GM19452 (cell line): ENCODE results near the gene SURF2.
A peak's percentile ranks its signal among the peaks of the same experiment; 100 is the strongest.

Experiments used
- ATAC-seq: cut with Tn5 transposase; IDR thresholded peaks from one replicate; pipeline ENCODE4 v1.9.1; 2021; ENCODE audit not compliant: unreplicated experiment

Gene SURF2

GRCh38 chr9:133335924-133336811, 20.2 kb upstream of the SURF2 start, which contains the start of gene SURF6:
SURF6 (minus strand) TSS chr9:133336188; CDS start chr9:133336132, 56 bp downstream.
- ATAC-seq = peak; percentile 74

- ATAC-seq = no peak
Measured at GRCh38 chr9:133339641-133340040, 16.7 kb upstream of the SURF2 start.

- no peak for ATAC-seq
Measured at GRCh38 chr9:133340256-133340655, 16.1 kb upstream of the SURF2 start.

GRCh38 chr9:133340916-133341315, 15.4 kb upstream of the SURF2 start:
- no peak for ATAC-seq

GRCh38 chr9:133341369-133342068, 14.8 kb upstream of the SURF2 start:
- no peak for ATAC-seq

GRCh38 chr9:133342069-133342406, 14.3 kb upstream of the SURF2 start:
- no peak for ATAC-seq

- ATAC-seq = no peak
Measured at GRCh38 chr9:133342570-133342969, 13.8 kb upstream of the SURF2 start.

- no peak for ATAC-seq
Measured at GRCh38 chr9:133344071-133344470, 12.3 kb upstream of the SURF2 start.

GRCh38 chr9:133344979-133345378, 11.4 kb upstream of the SURF2 start:
- no peak for ATAC-seq

GRCh38 chr9:133345596-133345995, 10.8 kb upstream of the SURF2 start:
- no peak for ATAC-seq

- no peak for ATAC-seq
Measured at GRCh38 chr9:133346021-133346785, 10.1 kb upstream of the SURF2 start.

- peak; percentile 31 for ATAC-seq
Measured at GRCh38 chr9:133347515-133347984, 8.8 kb upstream of the SURF2 start.

- peak; percentile 68 for ATAC-seq
Measured at GRCh38 chr9:133347985-133348717, 8.2 kb upstream of the SURF2 start, which contains the start of the genes MED22 and RPL7A. MED22 (minus strand) TSS chr9:133348131; CDS start chr9:133346662, 1,469 bp downstream. RPL7A (plus strand) TSS chr9:133348218; CDS start chr9:133348244, 26 bp downstream.

GRCh38 chr9:133348718-133349573, 7.4 kb upstream of the SURF2 start:
- no peak for ATAC-seq

- ATAC-seq = no peak
Measured at GRCh38 chr9:133349965-133350616, 6.3 kb upstream of the SURF2 start.

- no peak for ATAC-seq
Measured at GRCh38 chr9:133351526-133351907, 4.8 kb upstream of the SURF2 start.

GRCh38 chr9:133351908-133352634, 4.3 kb upstream of the SURF2 start:
- no peak for ATAC-seq

GRCh38 chr9:133352635-133353340, 3.6 kb upstream of the SURF2 start:
- ATAC-seq = no peak
